Cardiac muscle cell (in vitro differentiated cells and primary cell): ENCODE data around the gene HTR4. TPM values are rescaled to one million over a fixed set of nuclear protein-coding genes. Genes with fewer than 3 reads are reported as not detected.

ENCODE experiments used
- DNase-seq, 2 donors: peaks; one replicate each; pipeline versions ENCODE4 v3.0.0 to v3.0.0-alpha.2; 2010 to 2017; ENCODE audit warnings: low read depth in 1 of 2, low spot score in 1 of 2
- H3K27ac ChIP-seq: fragments of 200-600 bp; sonication (generic); 2 replicates; pipeline ENCODE4 v1.5.1; 2016
- H3K27me3 ChIP-seq: fragments of 200-600 bp; sonication (generic); 2 replicates; pipeline ENCODE4 v1.6.0; 2016; ENCODE audit warnings: control low read depth
- H3K36me3 ChIP-seq: fragments of 200-600 bp; sonication (generic); 2 replicates; pipeline ENCODE4 v1.5.1; 2016; ENCODE audit warnings: control low read depth
- H3K4me1 ChIP-seq: fragments of 200-600 bp; sonication (generic); 2 replicates; pipeline ENCODE4 v1.8.1; 2017; ENCODE audit warnings: low read depth, mild to moderate bottlenecking, mixed run types
- H3K4me3 ChIP-seq: fragments of 200-600 bp; sonication (generic); 2 replicates; pipeline ENCODE4 v1.5.1; 2016; ENCODE audit warnings: mild to moderate bottlenecking
- H3K9me3 ChIP-seq: fragments of 200-600 bp; sonication (generic); 2 replicates; pipeline ENCODE4 v1.5.1; 2017; ENCODE audit warnings: low read depth, mild to moderate bottlenecking, control low read depth
- CTCF ChIP-seq: IDR thresholded peaks from 2 replicates; pipeline ENCODE4 v1.5.1; 2012; ENCODE audit warnings: low read depth, mild to moderate bottlenecking, low read length
- polyA plus RNA-seq: library from polyadenylated mRNA; unstranded; fragments of >200 nt; fragmentation: Nextera tagmentation; extraction: Ambion mirVana; gene quantifications from 2 replicates; pipeline ENCODE4 v1.2.1, GENCODE V29; 2016
- total RNA-seq: library from RNA; depleted of rRNA; stranded (reverse); fragments of >200 nt; gene quantifications from 2 replicates; pipeline ENCODE4 v1.2.3, GENCODE V29; 2016

HTR4 gene
- total and polyA plus RNA-seq, 2 experiments from 2014 or later = 0.82 to 2.3 TPM

DNA sequence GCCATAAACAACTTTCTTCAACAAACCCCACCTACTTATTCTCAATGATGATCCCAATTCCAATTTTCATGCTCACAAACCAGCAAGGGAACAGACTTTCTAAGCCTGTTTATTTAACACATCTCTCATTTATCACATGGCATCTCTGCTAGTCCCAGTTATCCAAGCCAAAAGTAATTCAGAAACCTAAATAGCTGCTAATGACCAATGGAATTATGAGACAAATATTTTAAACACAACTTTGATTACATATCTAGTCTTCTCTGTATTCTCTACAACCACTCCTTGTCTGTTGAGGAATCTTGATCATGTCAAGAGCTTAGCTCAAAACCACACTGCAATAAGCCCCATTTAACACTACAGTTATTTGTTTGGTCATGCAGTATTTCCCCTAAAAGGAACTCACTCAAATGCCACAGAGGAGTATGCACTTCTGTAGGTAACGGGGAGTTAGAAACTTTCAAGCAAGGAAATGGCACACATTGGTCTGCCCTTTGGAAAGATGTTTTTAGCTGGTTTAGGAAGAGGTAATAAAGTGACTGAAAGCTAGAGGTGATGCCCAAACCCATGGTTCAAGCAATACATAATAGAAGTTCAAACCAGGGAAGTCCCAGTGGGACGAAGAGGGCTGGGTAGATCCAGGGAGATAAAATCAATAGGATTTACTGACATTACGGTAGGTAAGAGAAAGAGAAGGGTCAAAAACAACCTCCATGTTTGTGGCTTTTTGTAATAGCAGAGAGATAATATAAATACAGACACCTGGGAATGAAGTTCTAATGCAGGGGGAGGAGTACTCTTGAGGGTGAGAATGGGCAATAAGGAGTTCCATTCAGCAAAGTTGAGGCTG is 42.1 kb upstream of the HTR4 start:
- TF ChIP-seq CTCF = no peak
- Histone ChIP-seq H3K36me3 (no peaks in the 10 kb centered on the region), H3K9me3 (no peaks in the 10 kb centered on the region), H3K27ac (no peak overlapping the region), H3K4me1 (peaks cover 17% of the 10 kb centered on the region), H3K27me3 (no peaks in the 10 kb centered on the region), H3K4me3 (no peak overlapping the region)
- no peak for DNase-seq

GRCh38 chr5:148690945-148691344 is 36.6 kb upstream of the HTR4 start:
- no peak for TF ChIP-seq CTCF
- Histone ChIP-seq H3K36me3 (no peaks in the 10 kb centered on the region), H3K9me3 (no peaks in the 10 kb centered on the region), H3K4me1 (peaks cover 3% of the 10 kb centered on the region), H3K27me3 (no peaks in the 10 kb centered on the region), H3K4me3 (no peak overlapping the region), H3K27ac (no peak overlapping the region)
- no peak for DNase-seq

DNA sequence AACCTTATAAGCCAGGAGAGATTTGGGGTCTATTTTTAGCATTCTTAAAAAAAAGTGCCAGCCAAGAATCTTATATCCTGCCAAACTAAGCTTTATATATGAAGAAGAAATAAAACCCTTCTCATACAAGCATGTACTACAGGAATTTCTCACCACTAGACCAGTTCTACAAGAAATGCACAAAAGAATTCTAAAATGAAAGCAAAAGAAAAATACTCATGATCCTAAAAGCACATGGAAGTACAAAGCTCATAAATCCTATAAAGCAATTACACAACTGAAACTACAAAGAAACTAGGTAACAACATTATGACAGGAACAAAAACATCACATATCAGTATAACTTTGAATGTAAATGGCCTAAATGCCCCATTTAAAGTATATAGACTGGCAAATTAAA is 34.5 kb upstream of the HTR4 start:
- no peak for DNase-seq
- Histone ChIP-seq H3K4me3 (no peak overlapping the region), H3K27ac (no peak overlapping the region), H3K36me3 (no peaks in the 10 kb centered on the region), H3K27me3 (no peaks in the 10 kb centered on the region), H3K4me1 (peaks cover 13% of the 10 kb centered on the region), H3K9me3 (no peaks in the 10 kb centered on the region)
- no peak for TF ChIP-seq CTCF

- TF ChIP-seq CTCF = no peak
- Histone ChIP-seq H3K4me3 (no peak overlapping the region), H3K36me3 (no peaks in the 10 kb centered on the region), H3K27ac (no peak overlapping the region), H3K9me3 (no peaks in the 10 kb centered on the region), H3K27me3 (no peaks in the 10 kb centered on the region), H3K4me1 (peaks cover 13% of the 10 kb centered on the region)
- no peak for DNase-seq
Observed at GRCh38 chr5:148687871-148688270, 33.5 kb upstream of the HTR4 start.

- Histone ChIP-seq H3K4me3 (no peak overlapping the region), H3K4me1 (peaks cover 13% of the 10 kb centered on the region), H3K27me3 (no peaks in the 10 kb centered on the region), H3K36me3 (no peaks in the 10 kb centered on the region), H3K27ac (no peak overlapping the region), H3K9me3 (no peaks in the 10 kb centered on the region)
- DNase-seq = peak; percentile 34 to 43
- TF ChIP-seq CTCF = peak; percentile 39
Observed at GRCh38 chr5:148687427-148687826, 33.1 kb upstream of the HTR4 start.
